Measurements from ENCODE around the gene ABCC2.

DNA sequence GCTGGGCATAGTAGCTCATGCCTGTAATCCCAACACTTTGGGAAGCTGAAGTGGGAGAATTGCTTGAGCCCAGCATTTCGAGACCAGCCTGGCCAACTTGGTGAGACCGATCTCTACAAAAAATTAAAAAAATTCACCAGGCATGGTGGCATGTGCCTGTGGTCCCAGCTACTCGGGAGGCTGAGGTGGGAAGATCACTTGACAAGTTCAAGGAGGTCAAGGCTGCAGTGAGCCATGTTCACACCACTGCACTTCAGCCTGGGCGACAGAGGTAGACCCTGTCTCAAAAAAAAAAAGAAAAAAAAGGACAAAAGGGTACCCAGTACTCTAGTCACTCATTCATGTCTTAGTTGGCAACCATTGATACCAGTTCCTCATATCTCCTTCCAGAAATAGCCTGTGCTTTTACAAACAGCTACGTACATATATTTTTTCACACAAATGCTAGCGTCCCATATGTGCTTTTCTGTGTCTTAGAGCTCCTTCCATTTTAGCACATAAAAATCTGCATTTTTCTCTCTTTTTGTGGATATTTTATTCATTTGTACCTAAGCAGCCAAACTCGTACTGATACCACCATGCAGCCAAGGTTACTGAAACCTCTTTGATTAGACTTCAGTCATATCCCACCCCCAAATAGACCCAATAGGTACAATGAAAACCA is 5.5 kb downstream of the ABCC2 start:
- TF ChIP-seq REST (IDR thresholded peaks at IDR 0.05; ENCODE audit: low read depth), result no peak
- no peak for TF ChIP-seq EP300 (IDR thresholded peaks at IDR 0.05; ENCODE audit: borderline replicate concordance)
- no peak for TF ChIP-seq FOXM1 (IDR thresholded peaks at IDR 0.05; ENCODE audit: borderline replicate concordance, low read depth)
- no peak for TF ChIP-seq RAD21 (IDR thresholded peaks at IDR 0.05; ENCODE audit: low read depth)
- no peak for TF ChIP-seq TAF1 (IDR thresholded peaks at IDR 0.05; ENCODE audit: low read depth)
- TF ChIP-seq TEAD4 (IDR thresholded peaks at IDR 0.05), result no peak
- TF ChIP-seq ZBTB7A (IDR thresholded peaks at IDR 0.05; ENCODE audit: low read depth), result no peak
- no peak for TF ChIP-seq CREB1 (IDR thresholded peaks at IDR 0.05; ENCODE audit: low read depth)
- no peak for TF ChIP-seq MAX (IDR thresholded peaks at IDR 0.05)
- TF ChIP-seq TCF12 (IDR thresholded peaks at IDR 0.05; ENCODE audit: low read depth), result no peak
- no peak for TF ChIP-seq EGR1 (IDR thresholded peaks at IDR 0.05)
